Neural progenitor cell (in vitro differentiated cells): ENCODE results near the gene SFI1. TPM values are rescaled to one million over a fixed set of nuclear protein-coding genes. Genes with fewer than 3 reads are reported as not detected.
"Not testable (repeated sequence)": the region's sequence is repeated elsewhere in the genome, so short reads cannot be mapped to it uniquely, and the experiment has no call there.

ENCODE experiments used
- DNase-seq: peaks from one replicate; pipeline ENCODE4 v3.0.0-alpha.2; 2016; ENCODE audit warnings: low spot score
- H2AFZ ChIP-seq: fragments of 200-600 bp; sonication (generic); replicated peaks from 2 replicates; pipeline ENCODE4 v1.6.1; 2016; ENCODE audit warnings: antibody characterized with exemption
- H3F3A ChIP-seq: fragments of 200-600 bp; sonication (generic); 2 replicates; pipeline ENCODE4 v1.6.1; 2016; ENCODE audit warnings: antibody characterized with exemption, low read depth
- H3K27ac ChIP-seq: fragments of 200-600 bp; sonication (generic); 2 replicates; pipeline ENCODE4 v1.5.1; 2016; ENCODE audit warnings: mild to moderate bottlenecking
- H3K27me3 ChIP-seq: fragments of 200-600 bp; sonication (generic); 2 replicates; pipeline ENCODE4 v1.6.1; 2016; ENCODE audit warnings: mild to moderate bottlenecking, moderate library complexity
- H3K36me3 ChIP-seq: fragments of 200-600 bp; sonication (generic); 2 replicates; pipeline ENCODE4 v1.5.1; 2016
- H3K4me1 ChIP-seq: fragments of 200-600 bp; sonication (generic); 2 replicates; pipeline ENCODE4 v1.6.1; 2016; ENCODE audit warnings: mixed run types
- H3K4me2 ChIP-seq: fragments of 200-600 bp; sonication (generic); 2 replicates; pipeline ENCODE4 v1.6.1; 2016
- H3K4me3 ChIP-seq: fragments of 200-600 bp; sonication (generic); 2 replicates; pipeline ENCODE4 v1.5.1; 2016
- H3K79me2 ChIP-seq: fragments of 200-600 bp; sonication (generic); 2 replicates; pipeline ENCODE4 v1.6.1; 2016; ENCODE audit warnings: low read depth
- H3K9ac ChIP-seq: fragments of 200-600 bp; sonication (generic); 2 replicates; pipeline ENCODE4 v1.6.1; 2016
- H3K9me3 ChIP-seq: fragments of 200-600 bp; sonication (generic); 2 replicates; pipeline ENCODE4 v1.5.1; 2016; ENCODE audit warnings: low read depth
- H4K20me1 ChIP-seq: fragments of 200-600 bp; sonication (generic); 2 replicates; pipeline ENCODE4 v1.6.1; 2016; ENCODE audit warnings: low read depth
- H3K27ac Mint-ChIP-seq: 3 replicates; pipeline ENCODE4 v1.8.0; 2021; ENCODE audit warnings: mixed read lengths
- H3K27me3 Mint-ChIP-seq: 2 replicates; pipeline ENCODE4 v1.8.0; 2022; ENCODE audit warnings: low read depth, mild to moderate bottlenecking, inconsistent platforms, moderate library complexity, mixed read lengths; ENCODE audit not compliant: insufficient read depth
- H3K36me3 Mint-ChIP-seq: 3 replicates; pipeline ENCODE4 v1.8.0; 2021; ENCODE audit warnings: mixed read lengths
- H3K4me1 Mint-ChIP-seq: 3 replicates; pipeline ENCODE4 v1.8.0; 2021; ENCODE audit warnings: mixed read lengths
- H3K4me3 Mint-ChIP-seq: 3 replicates; pipeline ENCODE4 v1.8.0; 2021; ENCODE audit warnings: mild to moderate bottlenecking, moderate library complexity, mixed read lengths
- H3K9me3 Mint-ChIP-seq: 3 replicates; pipeline ENCODE4 v1.8.0; 2020; ENCODE audit warnings: mixed read lengths
- EZH2 ChIP-seq: fragments of 200-600 bp; sonication (generic); IDR thresholded peaks from 2 replicates; pipeline ENCODE4 v1.6.1; 2017; ENCODE audit warnings: antibody characterized with exemption, mild to moderate bottlenecking, moderate library complexity
- EZH2phosphoT487 ChIP-seq: fragments of 200-600 bp; sonication (generic); IDR thresholded peaks from 2 replicates; pipeline ENCODE4 v1.6.1; 2017; ENCODE audit warnings: antibody characterized with exemption
- total RNA-seq: library from RNA; depleted of rRNA; stranded (reverse); fragments of >200 nt; gene quantifications from 2 replicates; pipeline ENCODE4 v1.2.3, GENCODE V29; 2015; ENCODE audit warnings: low replicate concordance
- TF ChIP-seq, protein P1 (sequence below): fragments of 200-600 bp; sonication (generic); IDR thresholded peaks from 2 replicates; pipeline ENCODE4 v1.5.1; 2017; ENCODE audit warnings: antibody characterized with exemption, mild to moderate bottlenecking

SFI1 gene
- total RNA-seq, 1 donor from 2014 or later: 25.0 TPM

DNA sequence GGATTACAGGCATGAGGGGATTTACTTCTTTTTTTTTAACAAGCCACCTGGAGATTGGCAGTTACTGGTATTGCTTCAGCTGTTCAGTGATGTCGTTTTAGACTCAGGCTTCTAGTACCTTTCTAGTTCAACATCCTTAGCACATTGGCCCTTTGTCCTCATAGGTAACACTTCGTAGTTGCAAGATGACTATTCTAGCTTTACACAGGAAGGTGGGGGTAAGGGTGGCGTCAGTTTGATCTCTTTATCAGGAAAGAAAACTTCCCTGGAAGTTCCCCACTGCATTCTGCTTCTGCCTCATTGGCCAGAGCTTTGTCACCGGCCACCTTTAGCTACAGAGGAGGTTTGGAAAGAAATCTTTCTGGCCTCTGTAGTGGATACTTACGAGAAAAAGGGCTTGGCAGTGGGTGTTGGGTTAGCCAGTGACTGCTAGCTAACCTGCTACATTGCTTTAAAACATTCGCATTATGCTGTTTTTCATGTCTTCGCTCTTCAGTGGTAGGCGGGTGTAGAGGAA lies 40.7 kb downstream of the SFI1 start:
- Histone ChIP-seq H3K4me1 (peaks cover 4% of the 10 kb centered on the region), H3K4me3 (no peak overlapping the region), H3K9me3 (no peaks in the 10 kb centered on the region), H2AFZ (no peak overlapping the region), H3K36me3 (no peaks in the 10 kb centered on the region), H3K9ac (no peak overlapping the region), H3K27me3 (no peaks in the 10 kb centered on the region), H3K27ac (peak overlapping the region; percentile 71), H3K79me2 (no peaks in the 10 kb centered on the region), H3K4me2 (no peak overlapping the region), H3F3A (peaks cover 11% of the 10 kb centered on the region), H4K20me1 (peaks cover 2% of the 10 kb centered on the region)
- no peaks in the 10 kb centered on the region for H3K4me1 Mint-ChIP-seq
- TF ChIP-seq EZH2 (no peak), EZH2phosphoT487 (no peak)
- TF ChIP-seq, protein P1, sequence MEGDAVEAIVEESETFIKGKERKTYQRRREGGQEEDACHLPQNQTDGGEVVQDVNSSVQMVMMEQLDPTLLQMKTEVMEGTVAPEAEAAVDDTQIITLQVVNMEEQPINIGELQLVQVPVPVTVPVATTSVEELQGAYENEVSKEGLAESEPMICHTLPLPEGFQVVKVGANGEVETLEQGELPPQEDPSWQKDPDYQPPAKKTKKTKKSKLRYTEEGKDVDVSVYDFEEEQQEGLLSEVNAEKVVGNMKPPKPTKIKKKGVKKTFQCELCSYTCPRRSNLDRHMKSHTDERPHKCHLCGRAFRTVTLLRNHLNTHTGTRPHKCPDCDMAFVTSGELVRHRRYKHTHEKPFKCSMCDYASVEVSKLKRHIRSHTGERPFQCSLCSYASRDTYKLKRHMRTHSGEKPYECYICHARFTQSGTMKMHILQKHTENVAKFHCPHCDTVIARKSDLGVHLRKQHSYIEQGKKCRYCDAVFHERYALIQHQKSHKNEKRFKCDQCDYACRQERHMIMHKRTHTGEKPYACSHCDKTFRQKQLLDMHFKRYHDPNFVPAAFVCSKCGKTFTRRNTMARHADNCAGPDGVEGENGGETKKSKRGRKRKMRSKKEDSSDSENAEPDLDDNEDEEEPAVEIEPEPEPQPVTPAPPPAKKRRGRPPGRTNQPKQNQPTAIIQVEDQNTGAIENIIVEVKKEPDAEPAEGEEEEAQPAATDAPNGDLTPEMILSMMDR: no peak
- no peak for DNase-seq
- H3K9me3 Mint-ChIP-seq: no peaks in the 10 kb centered on the region
- no peak overlapping the region for H3K4me3 Mint-ChIP-seq
- H3K27ac Mint-ChIP-seq: no peak overlapping the region
- H3K27me3 Mint-ChIP-seq: peaks cover 3% of the 10 kb centered on the region
- peaks cover 11% of the 10 kb centered on the region for H3K36me3 Mint-ChIP-seq

DNA sequence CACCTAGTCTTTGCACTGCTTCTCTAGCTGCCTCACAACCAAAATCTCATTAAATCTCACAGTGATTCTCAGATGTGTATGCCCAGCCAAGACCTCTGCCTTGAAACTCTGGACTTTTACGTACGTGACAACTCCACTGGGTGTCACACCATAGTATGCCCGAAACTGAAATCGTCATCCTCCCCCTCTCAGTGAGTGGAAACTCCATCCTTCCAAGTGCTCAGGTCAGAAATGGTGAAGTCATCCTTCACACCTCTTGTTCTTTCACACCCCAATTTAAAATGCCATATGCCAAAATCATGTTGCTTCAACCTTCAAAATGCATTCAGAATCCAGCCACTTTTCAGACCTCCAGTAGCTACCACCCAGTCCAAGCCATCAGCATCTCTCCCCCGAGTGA lies 42.5 kb downstream of the SFI1 start:
- H3K27me3 ChIP-seq: no peaks in the 10 kb centered on the region
- H3F3A ChIP-seq: peaks cover 11% of the 10 kb centered on the region
- H3K9me3 ChIP-seq: no peaks in the 10 kb centered on the region
- no peak overlapping the region for H3K4me2 ChIP-seq
- no peaks in the 10 kb centered on the region for H3K79me2 ChIP-seq
- no peak for DNase-seq
- no peak overlapping the region for H3K4me3 Mint-ChIP-seq
- no peak overlapping the region for H2AFZ ChIP-seq
- H3K27me3 Mint-ChIP-seq: peaks cover 3% of the 10 kb centered on the region
- no peaks in the 10 kb centered on the region for H3K4me1 ChIP-seq
- H3K36me3 Mint-ChIP-seq: peaks cover 7% of the 10 kb centered on the region
- peaks cover under 1% of the 10 kb centered on the region for H3K4me1 Mint-ChIP-seq
- no peaks in the 10 kb centered on the region for H4K20me1 ChIP-seq
- no peak overlapping the region for H3K27ac Mint-ChIP-seq
- H3K27ac ChIP-seq: no peak overlapping the region
- TF ChIP-seq EZH2phosphoT487 (no peak), EZH2 (no peak)
- TF ChIP-seq, protein P1: no peak
- no peak overlapping the region for H3K9ac ChIP-seq
- H3K9me3 Mint-ChIP-seq: no peaks in the 10 kb centered on the region
- H3K36me3 ChIP-seq: no peaks in the 10 kb centered on the region
- no peak overlapping the region for H3K4me3 ChIP-seq

DNA sequence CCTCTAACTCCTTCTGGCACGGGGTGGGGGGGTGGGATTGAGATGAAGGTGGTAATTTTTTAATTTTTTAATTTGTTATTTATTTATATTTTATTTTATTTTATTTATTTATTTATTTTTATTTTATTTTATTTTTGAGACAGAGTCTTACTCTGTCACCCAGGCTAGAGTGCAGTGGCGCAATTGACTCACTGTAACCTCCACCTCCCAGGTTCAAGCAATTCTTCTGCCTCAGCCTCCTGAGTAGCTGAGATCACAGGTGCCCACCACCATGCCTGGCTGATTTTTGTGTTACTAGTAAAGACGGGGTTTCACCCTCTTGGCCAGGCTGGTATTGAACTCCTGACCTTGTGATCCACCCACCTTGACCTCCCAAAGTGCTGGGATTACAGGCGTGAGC lies 43.8 kb downstream of the SFI1 start:
- DNase-seq, H3K4me2 ChIP-seq: not testable (repeated sequence)

DNA sequence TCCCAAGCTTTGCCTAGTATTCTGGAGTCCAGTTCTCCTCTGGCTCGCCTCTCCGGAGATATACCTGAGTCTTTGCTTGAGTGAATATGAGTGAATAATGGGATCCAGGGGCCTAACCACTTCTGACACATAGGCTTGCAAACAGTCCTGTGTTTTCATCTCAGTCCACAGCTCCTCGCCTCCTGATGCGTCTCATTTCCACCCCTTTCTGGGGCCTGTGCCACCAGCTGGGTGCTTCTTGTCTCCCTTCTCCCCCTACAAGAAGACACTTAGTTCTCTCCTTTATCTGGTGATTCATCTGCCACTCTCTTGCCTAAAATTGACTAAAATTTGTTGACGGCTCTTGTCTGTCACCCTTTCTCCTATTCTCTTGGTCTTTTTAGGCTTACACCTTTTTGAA lies 44.6 kb downstream of the SFI1 start:
- H3F3A ChIP-seq: peaks cover 11% of the 10 kb centered on the region
- H3K27me3 ChIP-seq: no peaks in the 10 kb centered on the region
- H3K4me2 ChIP-seq: no peak overlapping the region
- TF ChIP-seq EZH2 (no peak), EZH2phosphoT487 (no peak)
- TF ChIP-seq, protein P1: no peak
- no peak for DNase-seq
- peaks cover 4% of the 10 kb centered on the region for H3K4me1 Mint-ChIP-seq
- no peaks in the 10 kb centered on the region for H3K4me1 ChIP-seq
- H3K27me3 Mint-ChIP-seq: peaks cover 3% of the 10 kb centered on the region
- no peak overlapping the region for H3K4me3 Mint-ChIP-seq
- H3K27ac ChIP-seq: no peak overlapping the region
- H3K79me2 ChIP-seq: no peaks in the 10 kb centered on the region
- H3K9ac ChIP-seq: no peak overlapping the region
- H3K9me3 ChIP-seq: no peaks in the 10 kb centered on the region
- H3K27ac Mint-ChIP-seq: no peak overlapping the region
- H3K4me3 ChIP-seq: no peak overlapping the region
- no peak overlapping the region for H2AFZ ChIP-seq
- no peaks in the 10 kb centered on the region for H4K20me1 ChIP-seq
- peaks cover 3% of the 10 kb centered on the region for H3K36me3 Mint-ChIP-seq
- no peaks in the 10 kb centered on the region for H3K36me3 ChIP-seq
- H3K9me3 Mint-ChIP-seq: no peaks in the 10 kb centered on the region

More for the DNA sequence above, 43.8 kb downstream of the SFI1 start:
- not testable (repeated sequence) for H3K9me3 ChIP-seq, H3K27ac Mint-ChIP-seq, H3K27me3 ChIP-seq, H3K36me3 Mint-ChIP-seq, H3K4me1 ChIP-seq, H3K36me3 ChIP-seq, H3K9ac ChIP-seq, H3K4me3 ChIP-seq, H2AFZ ChIP-seq, H3K27me3 Mint-ChIP-seq, H3K27ac ChIP-seq, H3K79me2 ChIP-seq, H4K20me1 ChIP-seq, H3K9me3 Mint-ChIP-seq, H3K4me1 Mint-ChIP-seq, H3K4me3 Mint-ChIP-seq
- peaks cover 11% of the 10 kb centered on the region for H3F3A ChIP-seq
